B cell (primary cell): Measurements from ENCODE around the gene HOXA10.

Experiments
- EZH2 ChIP-seq: IDR thresholded peaks from 2 replicates; pipeline ENCODE4 v1.6.1; 2012; ENCODE audit warnings: borderline replicate concordance, low read depth, mild to moderate bottlenecking, moderate library complexity, low read length; ENCODE audit not compliant: insufficient read depth, poor library complexity, severe bottlenecking
- TF ChIP-seq, protein P1 (sequence below): fragments of 200-600 bp; IDR thresholded peaks from one replicate; pipeline ENCODE4 v1.8.0; 2022; ENCODE audit warnings: antibody characterized with exemption, mild to moderate bottlenecking

DNA sequence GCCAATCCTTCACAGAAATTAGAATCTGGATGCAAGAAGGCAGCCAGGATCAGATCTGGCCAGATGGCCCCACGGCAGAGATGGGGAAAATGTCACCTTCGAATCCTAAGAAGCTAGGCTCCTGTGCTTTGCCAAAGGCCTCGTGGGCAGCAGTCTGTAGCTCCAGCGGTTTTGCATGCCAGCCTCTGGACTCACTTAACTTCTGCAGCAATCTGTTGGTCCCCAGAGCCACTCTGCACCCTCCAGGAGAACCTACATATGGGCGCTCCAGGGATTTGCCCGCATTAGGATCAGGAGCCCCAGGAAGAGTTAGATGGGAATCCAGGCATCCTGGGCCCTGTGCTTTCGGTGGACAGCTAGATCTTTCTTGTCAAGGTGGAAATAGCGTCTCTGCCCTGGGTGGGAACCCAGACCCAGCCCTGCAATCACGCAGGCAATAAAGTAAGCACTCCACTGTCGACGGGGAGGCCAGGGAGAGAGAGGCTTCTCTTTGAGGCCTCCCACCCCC lies 35.9 kb upstream of the HOXA10 start:
- TF ChIP-seq, protein P1, sequence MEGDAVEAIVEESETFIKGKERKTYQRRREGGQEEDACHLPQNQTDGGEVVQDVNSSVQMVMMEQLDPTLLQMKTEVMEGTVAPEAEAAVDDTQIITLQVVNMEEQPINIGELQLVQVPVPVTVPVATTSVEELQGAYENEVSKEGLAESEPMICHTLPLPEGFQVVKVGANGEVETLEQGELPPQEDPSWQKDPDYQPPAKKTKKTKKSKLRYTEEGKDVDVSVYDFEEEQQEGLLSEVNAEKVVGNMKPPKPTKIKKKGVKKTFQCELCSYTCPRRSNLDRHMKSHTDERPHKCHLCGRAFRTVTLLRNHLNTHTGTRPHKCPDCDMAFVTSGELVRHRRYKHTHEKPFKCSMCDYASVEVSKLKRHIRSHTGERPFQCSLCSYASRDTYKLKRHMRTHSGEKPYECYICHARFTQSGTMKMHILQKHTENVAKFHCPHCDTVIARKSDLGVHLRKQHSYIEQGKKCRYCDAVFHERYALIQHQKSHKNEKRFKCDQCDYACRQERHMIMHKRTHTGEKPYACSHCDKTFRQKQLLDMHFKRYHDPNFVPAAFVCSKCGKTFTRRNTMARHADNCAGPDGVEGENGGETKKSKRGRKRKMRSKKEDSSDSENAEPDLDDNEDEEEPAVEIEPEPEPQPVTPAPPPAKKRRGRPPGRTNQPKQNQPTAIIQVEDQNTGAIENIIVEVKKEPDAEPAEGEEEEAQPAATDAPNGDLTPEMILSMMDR: no peak
- TF ChIP-seq EZH2: no peak
